Measurements from ENCODE around the gene XPO5. TPM values are rescaled to one million over a fixed set of nuclear protein-coding genes. Genes with fewer than 3 reads are reported as not detected.

The XPO5 gene
- total RNA-seq, 2 donors from 2014 or later, result 11.9 to 33.2 TPM

GRCh38 chr6:43584892-43585570 is 9.2 kb upstream of the XPO5 start:
- ATAC-seq (ENCODE audit: insufficient number of reproducible peaks, low FRiP score, low read depth) (no peak), DNase-seq (ENCODE audit: low spot score) (no peak)
- Histone ChIP-seq H3K4me3 (no peak overlapping the region), H3K27me3 (replicated peaks; ENCODE audit: insufficient read depth) (no peaks in the 10 kb centered on the region), H3K36me3 (peaks cover 23% of the 10 kb centered on the region), H3K27ac (no peak overlapping the region), H3K4me1 (ENCODE audit: control insufficient read depth in 1 of 2, low read depth in 2 of 2) (no peaks in the 10 kb centered on the region), H3K9me3 (no peaks in the 10 kb centered on the region)
- TF ChIP-seq CTCF (IDR thresholded peaks at IDR 0.05), result no peak

- Histone ChIP-seq H3K9me3 (no peaks in the 10 kb centered on the region), H3K36me3 (peaks cover 23% of the 10 kb centered on the region), H3K4me1 (ENCODE audit: control insufficient read depth in 1 of 2, low read depth in 2 of 2) (peaks cover 0 to 5% of the 10 kb centered on the region in 2 donors), H3K27me3 (replicated peaks; ENCODE audit: insufficient read depth) (no peaks in the 10 kb centered on the region), H3K27ac (no peak overlapping the region), H3K4me3 (no peak overlapping the region)
- ATAC-seq (ENCODE audit: insufficient number of reproducible peaks, low FRiP score, low read depth), result no peak
- DNase-seq (ENCODE audit: low spot score), result no peak
- no peak for TF ChIP-seq CTCF (IDR thresholded peaks at IDR 0.05)
Measured at GRCh38 chr6:43582911-43583310, 7.1 kb upstream of the XPO5 start.

GRCh38 chr6:43579171-43579570 is 3.3 kb upstream of the XPO5 start:
- DNase-seq (ENCODE audit: low spot score), result no peak
- no peak for ATAC-seq (ENCODE audit: insufficient number of reproducible peaks, low FRiP score, low read depth)
- Histone ChIP-seq H3K27me3 (replicated peaks; ENCODE audit: insufficient read depth) (no peaks in the 10 kb centered on the region), H3K27ac (no peak overlapping the region), H3K36me3 (peaks cover 6% of the 10 kb centered on the region), H3K9me3 (no peaks in the 10 kb centered on the region), H3K4me3 (no peak overlapping the region), H3K4me1 (ENCODE audit: control insufficient read depth in 1 of 2, low read depth in 2 of 2) (peaks cover 12 to 25% of the 10 kb centered on the region in 2 donors)
- TF ChIP-seq CTCF (IDR thresholded peaks at IDR 0.05), result no peak

- H3K27ac ChIP-seq, result no peak overlapping the region
Measured at GRCh38 chr6:43578748-43579147, 2.9 kb upstream of the XPO5 start.

More at GRCh38 chr6:43578748-43579147, 2.9 kb upstream of the XPO5 start:
- H3K9me3 ChIP-seq, result no peaks in the 10 kb centered on the region
- no peak for TF ChIP-seq CTCF (IDR thresholded peaks at IDR 0.05)
- no peak for DNase-seq (ENCODE audit: low spot score)
- H3K36me3 ChIP-seq, result peaks cover 3% of the 10 kb centered on the region
- no peaks in the 10 kb centered on the region for H3K27me3 ChIP-seq (replicated peaks; ENCODE audit: insufficient read depth)
- H3K4me1 ChIP-seq (ENCODE audit: control insufficient read depth in 1 of 2, low read depth in 2 of 2), result peaks cover 12 to 25% of the 10 kb centered on the region in 2 donors
- no peak overlapping the region for H3K4me3 ChIP-seq
- no peak for ATAC-seq (ENCODE audit: insufficient number of reproducible peaks, low FRiP score, low read depth)
